Esophagus squamous epithelium (tissue), 4 donors: Measurements from ENCODE around the gene EPS8L1.

ENCODE experiments used
- CTCF ChIP-seq, 6 experiments: fragments of 450-650 bp in 4 of 6; fragments of 200-600 bp in 2 of 6; sonication (generic) in 2 of 6; IDR thresholded peaks; one replicate each; pipeline ENCODE4 v1.5.1; 2016 to 2019; ENCODE audit warnings: antibody characterized with exemption in 6 of 6, mild to moderate bottlenecking in 4 of 6, moderate library complexity in 4 of 6
- POLR2A ChIP-seq, 4 donors: fragments of 450-650 bp; IDR thresholded peaks; one replicate each; pipeline ENCODE4 v1.6.1; 2017; ENCODE audit warnings: antibody characterized with exemption in 4 of 4, mild to moderate bottlenecking in 4 of 4, moderate library complexity in 3 of 4

DNA sequence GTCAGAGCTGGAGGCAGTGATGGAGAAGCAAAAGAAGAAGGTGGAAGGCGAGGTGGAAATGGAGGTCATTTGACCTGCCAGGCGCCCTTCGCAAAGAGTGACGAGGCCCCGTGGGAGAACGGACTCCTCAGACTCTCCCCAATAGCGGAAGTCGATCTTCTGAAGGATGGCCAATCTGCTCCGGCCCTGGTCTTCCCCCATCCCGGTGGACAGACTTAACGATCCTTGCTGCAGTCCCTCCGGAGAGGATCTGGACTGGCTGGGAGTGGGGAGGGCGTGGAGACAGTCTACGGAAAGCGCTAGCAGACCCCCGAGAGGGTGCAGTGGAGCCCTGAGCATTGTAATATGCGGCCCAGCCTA lies 11.9 kb downstream of the EPS8L1 start:
- no peak for TF ChIP-seq CTCF (IDR thresholded peaks at IDR 0.05)
- no peak for TF ChIP-seq POLR2A (IDR thresholded peaks at IDR 0.05)
